Sigmoid colon (tissue), 7 donors: ENCODE data around the gene VPS13D. TPM values are rescaled to one million over a fixed set of nuclear protein-coding genes. Genes with fewer than 3 reads are reported as not detected.
A peak's percentile ranks its signal among the peaks of the same experiment; 100 is the strongest.

Source experiments
- DNase-seq: peaks from one replicate; pipeline ENCODE4 v3.0.0-alpha.2; 2019
- H3K27ac ChIP-seq, 4 donors: fragments of 200-600 bp; sonication (generic); one replicate each; pipeline ENCODE4 v1.5.1; 2016 to 2019; ENCODE audit warnings: mild to moderate bottlenecking in 1 of 4
- H3K27me3 ChIP-seq, 3 donors: fragments of 200-600 bp; sonication (generic); one replicate each; pipeline ENCODE4 v1.5.1; 2019; ENCODE audit warnings: mild to moderate bottlenecking in 1 of 3
- H3K36me3 ChIP-seq, 4 donors: fragments of 200-600 bp; sonication (generic); one replicate each; pipeline ENCODE4 v1.5.1; 2016 to 2019
- H3K4me1 ChIP-seq, 4 donors: fragments of 200-600 bp; sonication (generic); one replicate each; pipeline ENCODE4 v1.5.1; 2017 to 2019
- H3K4me3 ChIP-seq, 4 donors: fragments of 200-600 bp; sonication (generic); one replicate each; pipeline ENCODE4 v1.5.1; 2017 to 2019; ENCODE audit warnings: mild to moderate bottlenecking in 2 of 4, moderate library complexity in 1 of 4
- H3K9me3 ChIP-seq, 4 donors: fragments of 200-600 bp in 3 of 4; sonication (generic) in 3 of 4; one replicate each; pipeline versions ENCODE4 v1.5.1 to v1.6.1; 2013 to 2019
- EP300 ChIP-seq, 4 donors: sonication (generic); formaldehyde crosslinking; IDR thresholded peaks; one replicate each; pipeline ENCODE4 v1.6.1; 2017; ENCODE audit warnings: antibody characterized with exemption in 4 of 4
- POLR2A ChIP-seq, 2 donors: fragments of 450-650 bp; IDR thresholded peaks; one replicate each; pipeline ENCODE4 v1.6.1; 2016; ENCODE audit warnings: antibody characterized with exemption in 2 of 2, mild to moderate bottlenecking in 2 of 2, moderate library complexity in 2 of 2
- POLR2AphosphoS5 ChIP-seq, 4 donors: sonication (generic); formaldehyde crosslinking; IDR thresholded peaks; one replicate each; pipeline ENCODE4 v1.6.1; 2017; ENCODE audit warnings: antibody characterized with exemption in 4 of 4
- WGBS, 2 donors: extraction: QIAGEN DNeasy Blood & Tissue Kit; methylation state at CpG; one replicate each; pipeline ENCODE4 v1.1.7; 2013; 5-methylcytosine and 5-hydroxymethylcytosine counted together
- intact Hi-C: fragments of 100-400 bp; cut with DNase I; formaldehyde crosslinking; loops from one replicate; pipeline ENCODE4 v1.15.1; 2023
- polyA plus RNA-seq, 3 donors: library from polyadenylated mRNA; stranded (reverse); fragments of 200-250 nt; gene quantifications; one replicate each; pipeline ENCODE4 v1.2.3, GENCODE V29; 2013
- total RNA-seq, 4 donors: library from RNA; depleted of rRNA; stranded (reverse); fragments of >200 nt; gene quantifications; one replicate each; pipeline ENCODE4 v1.1.0, GENCODE V29; 2016
- TF ChIP-seq, protein P1 (sequence below), 4 experiments: fragments of 450-650 bp in 3 of 4; fragments of 200-600 bp in 1 of 4; IDR thresholded peaks; one replicate each; pipeline ENCODE4 v1.5.1; 2016 to 2019; ENCODE audit warnings: antibody characterized with exemption in 4 of 4, mild to moderate bottlenecking in 3 of 4, moderate library complexity in 2 of 4
- donor health status: healthy with polysubstance abuse.
- donor health status: Bipolar disorder and iron deficiency.
- donor health status: healthy.

The VPS13D gene
- total and polyA plus RNA-seq, 7 donors, result 7.6 to 90.8 (median 49.7) TPM

DNA sequence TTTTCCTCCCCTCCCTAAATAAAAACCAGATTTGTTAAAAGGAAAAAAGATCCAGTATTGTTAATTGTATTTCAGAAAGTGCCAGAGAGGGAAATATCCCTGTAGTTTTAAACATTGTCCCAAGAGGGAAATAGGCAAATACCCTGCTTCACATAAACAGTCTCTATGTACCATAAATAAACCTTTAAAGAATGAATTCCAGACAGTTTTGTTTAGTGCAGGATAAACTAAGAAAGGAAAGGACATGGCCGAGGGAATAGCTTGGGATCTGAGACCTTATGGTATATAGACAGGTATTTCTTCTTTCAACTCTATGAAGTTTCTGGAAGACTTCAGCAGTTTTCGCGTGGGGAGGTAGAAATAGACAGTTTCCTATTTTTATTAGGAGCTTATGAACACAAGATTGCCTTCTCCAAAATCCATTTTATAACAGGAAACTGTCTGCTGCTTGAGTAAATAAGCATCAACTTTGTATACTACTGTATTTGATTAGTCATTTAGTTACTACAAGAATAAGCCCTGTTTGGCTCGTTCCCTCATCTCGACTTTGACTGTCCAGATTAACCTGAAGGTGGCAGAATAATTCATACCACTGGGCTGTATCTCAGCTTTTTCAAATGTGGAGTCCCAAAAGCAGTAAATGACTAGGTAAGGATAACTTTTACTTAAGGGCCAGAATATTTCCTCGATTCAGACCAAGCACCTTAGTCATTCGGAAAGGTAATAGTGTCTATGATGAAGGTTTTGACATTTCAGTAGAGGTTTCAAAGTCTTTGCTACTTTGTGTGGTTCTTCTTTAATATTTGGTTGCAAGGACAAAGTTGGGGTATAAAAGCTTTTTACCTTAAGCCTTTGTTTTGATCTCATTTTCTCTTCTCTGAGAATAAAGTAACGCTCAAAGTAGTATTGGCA lies 177.5 kb downstream of the VPS13D start:
- DNase-seq, result no peak
- intact Hi-C loops, result loop anchor here (1.0 to 5.0 kb wide), 3 partner anchors 53 to 212 kb away; no protein-coding TSS in a partner anchor
- H3K4me1 ChIP-seq, result peaks cover 0 to 51% (median 49%) of the 10 kb centered on the region in 4 donors
- H3K27ac ChIP-seq, result peak overlapping the region; percentile 75 to 82 (median 80)
- no peaks in the 10 kb centered on the region for H3K27me3 ChIP-seq
- no peak overlapping the region for H3K4me3 ChIP-seq
- H3K9me3 ChIP-seq, result no peaks in the 10 kb centered on the region
- TF ChIP-seq POLR2AphosphoS5 (IDR thresholded peaks at IDR 0.05), result no peak
- no peak for TF ChIP-seq POLR2A (IDR thresholded peaks at IDR 0.05)
- TF ChIP-seq, protein P1, sequence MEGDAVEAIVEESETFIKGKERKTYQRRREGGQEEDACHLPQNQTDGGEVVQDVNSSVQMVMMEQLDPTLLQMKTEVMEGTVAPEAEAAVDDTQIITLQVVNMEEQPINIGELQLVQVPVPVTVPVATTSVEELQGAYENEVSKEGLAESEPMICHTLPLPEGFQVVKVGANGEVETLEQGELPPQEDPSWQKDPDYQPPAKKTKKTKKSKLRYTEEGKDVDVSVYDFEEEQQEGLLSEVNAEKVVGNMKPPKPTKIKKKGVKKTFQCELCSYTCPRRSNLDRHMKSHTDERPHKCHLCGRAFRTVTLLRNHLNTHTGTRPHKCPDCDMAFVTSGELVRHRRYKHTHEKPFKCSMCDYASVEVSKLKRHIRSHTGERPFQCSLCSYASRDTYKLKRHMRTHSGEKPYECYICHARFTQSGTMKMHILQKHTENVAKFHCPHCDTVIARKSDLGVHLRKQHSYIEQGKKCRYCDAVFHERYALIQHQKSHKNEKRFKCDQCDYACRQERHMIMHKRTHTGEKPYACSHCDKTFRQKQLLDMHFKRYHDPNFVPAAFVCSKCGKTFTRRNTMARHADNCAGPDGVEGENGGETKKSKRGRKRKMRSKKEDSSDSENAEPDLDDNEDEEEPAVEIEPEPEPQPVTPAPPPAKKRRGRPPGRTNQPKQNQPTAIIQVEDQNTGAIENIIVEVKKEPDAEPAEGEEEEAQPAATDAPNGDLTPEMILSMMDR (IDR thresholded peaks at IDR 0.05), result peak in 3 of 4 experiments; percentile 26 to 33 (median 27)
- WGBS, 2 donors, result 27 to 53% methylated on average over 8 of the region's 8 CpGs
- H3K36me3 ChIP-seq, result peaks cover 0 to 35% (median 11%) of the 10 kb centered on the region in 4 donors

DNA sequence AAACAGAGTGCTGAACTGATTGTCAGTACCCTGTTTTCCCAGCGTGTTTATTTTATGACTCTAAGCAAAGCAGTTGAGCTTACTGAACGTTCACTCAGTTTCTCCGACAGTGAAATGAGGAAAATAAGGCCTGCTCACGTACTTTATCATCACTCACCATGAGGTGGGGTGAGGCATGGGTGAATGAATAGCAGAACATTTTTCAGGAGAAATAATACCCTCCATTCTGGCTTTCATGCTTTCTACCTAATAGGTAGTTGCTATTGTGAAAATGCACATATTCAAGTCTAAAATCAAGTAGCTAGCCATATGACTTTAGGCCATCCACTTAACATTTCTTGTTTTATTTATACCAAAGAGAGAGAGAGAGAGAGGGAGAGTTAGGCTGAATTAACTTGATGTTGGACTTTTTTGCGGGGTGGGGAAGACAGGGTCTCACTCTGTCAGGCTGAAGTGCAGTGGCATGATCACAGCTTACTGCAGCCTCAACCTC lies 178.2 kb downstream of the VPS13D start:
- no peaks in the 10 kb centered on the region for H3K9me3 ChIP-seq
- peak overlapping the region; percentile 75 to 82 (median 80) for H3K27ac ChIP-seq
- H3K27me3 ChIP-seq, result no peaks in the 10 kb centered on the region
- WGBS, 2 donors, result 45 to 62% methylated on average over 5 of the region's 5 CpGs
- no peak overlapping the region for H3K4me3 ChIP-seq
- intact Hi-C loops, result loop anchor here (1.0 to 5.0 kb wide), 3 partner anchors 53 to 211 kb away; no protein-coding TSS in a partner anchor
- H3K36me3 ChIP-seq, result peaks cover 0 to 30% (median 11%) of the 10 kb centered on the region in 4 donors
- no peak for DNase-seq
- peaks cover 0 to 51% (median 49%) of the 10 kb centered on the region in 4 donors for H3K4me1 ChIP-seq
- TF ChIP-seq EP300 (IDR thresholded peaks at IDR 0.05) (no peak), POLR2AphosphoS5 (IDR thresholded peaks at IDR 0.05) (no peak), POLR2A (IDR thresholded peaks at IDR 0.05) (no peak)
- TF ChIP-seq, protein P1 (IDR thresholded peaks at IDR 0.05), result no peak

DNA sequence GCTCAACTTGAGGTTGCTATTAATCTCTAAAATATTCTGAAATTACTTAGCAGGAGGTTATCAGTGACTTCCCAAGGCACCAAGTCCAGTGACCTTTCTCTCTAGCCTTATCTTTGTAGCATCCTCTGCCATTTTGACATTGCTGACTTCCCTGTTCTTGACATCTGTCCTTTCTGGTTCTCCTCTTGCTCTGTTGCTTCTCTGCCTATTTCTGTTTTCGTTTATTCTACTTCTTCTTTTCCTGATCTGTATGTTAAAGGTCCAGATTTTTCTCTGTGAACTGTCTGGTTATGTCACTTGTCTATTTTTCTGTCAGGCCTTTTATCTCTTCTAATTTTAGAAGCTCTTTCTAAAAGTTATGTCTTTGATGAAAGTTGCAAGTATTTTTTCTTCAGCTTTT lies 178.8 kb downstream of the VPS13D start:
- no peak for DNase-seq

DNA sequence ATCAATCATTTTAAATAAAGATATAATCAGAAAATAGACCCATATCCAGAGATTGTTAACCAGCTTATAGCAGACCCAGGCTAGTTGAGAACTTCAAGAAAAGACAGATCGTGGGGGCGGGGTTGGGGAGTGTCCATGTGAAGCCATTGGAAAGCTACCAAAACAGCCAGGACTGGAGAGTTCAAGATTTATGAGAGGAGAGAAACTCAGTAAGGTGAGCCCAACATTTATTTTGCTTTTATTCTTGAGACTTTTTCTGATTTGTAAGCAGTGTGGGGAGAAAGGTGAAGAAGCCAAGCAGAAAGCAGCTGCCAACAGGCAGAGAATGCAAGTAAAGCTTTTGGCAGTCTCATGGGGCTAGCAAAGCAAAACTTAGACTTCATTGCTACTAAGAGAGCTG lies 179.9 kb downstream of the VPS13D start:
- Histone ChIP-seq H3K27me3 (no peaks in the 10 kb centered on the region), H3K27ac (peak overlapping the region; percentile 56 to 80 (median 70)), H3K4me1 (peaks cover 0 to 51% (median 49%) of the 10 kb centered on the region in 4 donors), H3K4me3 (no peak overlapping the region), H3K9me3 (no peaks in the 10 kb centered on the region), H3K36me3 (peaks cover 0 to 14% (median 2%) of the 10 kb centered on the region in 4 donors)
- 47 to 84% methylated on average over 2 of the region's 2 CpGs for WGBS, 2 donors
- DNase-seq, result peak; percentile 79
- intact Hi-C loops, result loop anchor here (5.0 kb wide), 1 partner anchor 68 kb away; no protein-coding TSS in a partner anchor
- TF ChIP-seq POLR2AphosphoS5 (IDR thresholded peaks at IDR 0.05) (peak in 2 of 4 donors; percentile 9 to 18), POLR2A (IDR thresholded peaks at IDR 0.05) (no peak)

More for the DNA sequence above, 178.8 kb downstream of the VPS13D start:
- H3K27ac ChIP-seq, result peak overlapping the region; percentile 75 to 82 (median 80)
- intact Hi-C loops, result loop anchor here (5.0 kb wide), 1 partner anchor 69 kb away; no protein-coding TSS in a partner anchor
- H3K4me3 ChIP-seq, result no peak overlapping the region
- TF ChIP-seq EP300 (IDR thresholded peaks at IDR 0.05), result no peak
- TF ChIP-seq POLR2A (IDR thresholded peaks at IDR 0.05), result no peak
- no peak for TF ChIP-seq POLR2AphosphoS5 (IDR thresholded peaks at IDR 0.05)
- peaks cover 0 to 24% (median 8%) of the 10 kb centered on the region in 4 donors for H3K36me3 ChIP-seq
- H3K9me3 ChIP-seq, result no peaks in the 10 kb centered on the region
- WGBS, 2 donors, result 57 to 70% methylated on average over 1 of the region's 1 CpG
- H3K4me1 ChIP-seq, result peaks cover 0 to 51% (median 49%) of the 10 kb centered on the region in 4 donors
- no peaks in the 10 kb centered on the region for H3K27me3 ChIP-seq

DNA sequence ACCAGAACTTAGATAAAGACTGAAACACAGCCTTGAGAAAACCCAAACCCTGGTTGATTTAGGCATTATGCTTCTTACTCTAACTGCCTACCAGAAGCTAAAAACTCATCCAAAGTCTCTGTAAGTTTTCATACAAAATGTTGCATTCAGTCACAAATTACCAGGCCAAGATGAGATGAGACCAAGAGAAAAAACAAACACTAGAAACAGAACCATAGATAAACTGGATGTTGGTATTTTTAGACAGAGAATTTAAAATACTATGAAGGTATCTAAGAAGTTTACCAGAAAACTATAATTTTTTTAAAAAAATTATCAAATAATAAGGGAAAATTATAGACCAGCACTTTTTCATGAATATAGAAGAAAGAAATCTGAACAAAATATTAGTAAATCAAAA lies 180.5 kb downstream of the VPS13D start:
- no peak for DNase-seq
- TF ChIP-seq POLR2AphosphoS5 (IDR thresholded peaks at IDR 0.05), result no peak
- Histone ChIP-seq H3K9me3 (no peaks in the 10 kb centered on the region), H3K36me3 (peaks cover 0 to 12% (median 0%) of the 10 kb centered on the region in 4 donors), H3K27ac (peak overlapping the region; percentile 56 to 80 (median 70)), H3K4me1 (peaks cover 0 to 50% (median 44%) of the 10 kb centered on the region in 4 donors), H3K4me3 (no peak overlapping the region), H3K27me3 (no peaks in the 10 kb centered on the region)
- intact Hi-C loops, result no loop called here

DNA sequence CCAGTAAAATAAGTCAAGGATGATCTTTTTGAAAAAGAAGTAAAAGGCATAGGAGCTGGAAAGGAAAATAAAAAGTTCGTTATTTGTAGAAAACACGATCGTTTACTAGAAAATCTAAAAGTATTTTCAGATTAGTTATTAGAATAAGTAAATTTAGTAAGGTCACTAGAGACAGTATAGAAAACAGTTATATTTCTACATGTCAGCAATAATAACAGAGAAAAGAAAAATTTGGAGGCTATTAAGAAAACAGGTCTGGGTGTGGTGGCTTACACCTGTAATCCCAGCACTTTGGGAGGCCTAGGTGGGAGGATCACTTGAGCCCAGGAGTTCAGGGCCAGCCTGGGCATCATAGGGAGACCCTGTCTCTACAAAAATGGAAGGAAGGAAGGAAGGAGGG lies 181.3 kb downstream of the VPS13D start:
- WGBS, 2 donors, result 99 to 100% methylated on average over 3 of the region's 3 CpGs
- no peaks in the 10 kb centered on the region for H3K9me3 ChIP-seq
- intact Hi-C loops, result no loop called here
- H3K36me3 ChIP-seq, result peaks cover 0 to 19% (median 0%) of the 10 kb centered on the region in 4 donors
- no peak overlapping the region for H3K4me3 ChIP-seq
- no peak for TF ChIP-seq POLR2A (IDR thresholded peaks at IDR 0.05)
- H3K4me1 ChIP-seq, result peaks cover 0 to 42% (median 36%) of the 10 kb centered on the region in 4 donors
- no peak for DNase-seq
- H3K27ac ChIP-seq, result no peak overlapping the region
- no peaks in the 10 kb centered on the region for H3K27me3 ChIP-seq
